Measurements from ENCODE around the gene DAB2. TPM values are rescaled to one million over a fixed set of nuclear protein-coding genes. Genes with fewer than 3 reads are reported as not detected.

Gene DAB2
- total RNA-seq: 55.3 and 72.3 TPM in 2 replicates
- 115 TPM for polyA plus RNA-seq (2012)

DNA sequence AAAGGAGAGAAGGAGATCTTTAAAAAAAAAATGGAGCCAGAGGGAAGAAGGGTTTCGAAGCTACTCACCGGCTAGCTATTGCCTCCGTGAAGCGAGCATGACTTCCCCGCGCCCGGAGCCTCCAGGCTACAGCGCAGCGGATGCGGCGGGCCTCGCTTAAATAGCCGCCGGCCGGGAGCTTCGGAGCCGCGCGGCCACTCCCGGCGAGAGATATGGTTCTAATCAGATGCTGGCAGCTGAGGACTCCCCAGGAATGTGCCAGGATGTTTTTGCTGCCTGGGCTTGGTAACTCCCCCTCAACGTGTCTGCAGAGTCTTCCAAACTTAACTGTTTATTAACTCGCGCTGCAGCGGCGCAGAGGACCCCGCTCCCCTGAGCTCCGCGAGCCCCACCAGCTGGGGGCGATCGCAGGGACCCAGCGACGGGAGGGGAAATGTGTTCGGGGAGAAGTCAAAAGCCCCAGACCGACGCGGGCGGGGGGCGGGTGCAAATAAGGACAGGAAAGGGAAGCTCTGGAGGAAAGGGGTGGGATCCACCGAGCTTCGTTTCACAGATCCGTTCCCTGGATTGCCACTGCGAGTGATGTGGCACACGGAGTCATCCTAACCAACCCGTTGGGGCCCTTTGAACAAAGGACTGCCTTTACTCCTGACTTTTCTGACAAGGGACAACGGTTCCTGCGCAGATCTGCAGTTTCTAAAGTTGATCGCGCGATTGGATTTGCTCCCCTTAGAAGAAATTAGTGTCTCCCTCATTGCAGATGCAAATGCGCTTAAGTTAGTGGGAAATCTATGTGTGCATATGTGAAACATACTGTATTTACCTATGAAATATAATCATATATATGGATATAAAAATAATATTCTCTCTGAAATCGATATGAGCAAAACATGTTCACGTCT is at the start of gene DAB2:
Gene DAB2, minus strand, starts transcription at position 245 of the 902 bp plus-strand sequence. CDS start 30,660 bp downstream, outside the sequence.
- peak; percentile 99 for DNase-seq (ENCODE audit: low read depth)

DNA sequence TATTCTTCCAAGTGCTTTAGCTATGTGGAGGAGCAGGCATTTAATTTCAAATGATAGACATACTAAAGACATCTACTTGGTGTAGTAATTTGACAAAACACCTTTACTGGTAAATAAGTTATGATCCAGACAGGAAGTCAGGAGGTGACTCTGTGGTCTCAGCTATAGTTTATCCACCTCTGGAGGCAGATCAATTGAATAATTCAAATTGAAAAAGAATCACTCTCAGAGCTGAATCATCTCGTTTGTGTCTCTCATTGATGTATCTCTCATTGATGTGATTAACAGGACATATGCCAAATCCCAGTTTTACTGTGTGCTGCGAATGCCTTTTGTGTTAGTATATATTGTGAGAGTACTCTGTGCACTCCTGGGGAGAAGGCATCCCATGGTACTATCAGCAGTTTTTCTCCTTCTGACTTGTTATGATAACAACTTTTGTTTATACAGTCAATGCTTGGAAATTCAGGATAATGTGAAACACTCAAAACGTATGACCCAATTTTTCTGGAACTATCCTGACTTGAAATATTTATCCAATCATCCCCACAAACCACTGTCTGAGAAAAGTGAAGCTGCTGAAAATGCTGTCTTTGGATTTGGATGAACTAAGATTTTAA is 48.5 kb upstream of the DAB2 start:
- no peak for DNase-seq (ENCODE audit: low read depth)

- DNase-seq (ENCODE audit: low read depth): no peak
Observed at GRCh38 chr5:39471836-39472508, 47.2 kb upstream of the DAB2 start.

DNA sequence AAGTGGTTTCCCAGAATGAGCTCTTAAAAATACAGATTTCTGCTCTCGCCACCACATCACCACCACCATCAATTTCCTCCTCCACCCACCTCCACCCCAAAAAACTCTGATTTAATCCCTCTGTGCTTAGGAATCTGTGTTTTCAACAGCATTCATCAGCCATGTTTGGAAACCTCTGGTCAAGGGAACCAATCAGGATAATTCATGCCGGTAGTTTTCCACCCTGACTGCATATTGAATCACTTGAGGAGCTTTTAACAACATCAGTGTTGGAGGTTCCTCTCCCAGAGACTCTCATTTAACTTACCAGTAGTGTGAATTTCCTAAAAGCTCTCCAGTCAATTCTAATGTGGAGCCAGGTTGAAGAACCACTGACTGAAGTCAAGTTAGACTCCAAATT is 46.0 kb upstream of the DAB2 start:
- no peak for DNase-seq (ENCODE audit: low read depth)

GRCh38 chr5:39469777-39470415 is 45.1 kb upstream of the DAB2 start:
- no peak for DNase-seq (ENCODE audit: low read depth)

GRCh38 chr5:39469176-39469575 is 44.4 kb upstream of the DAB2 start:
- no peak for DNase-seq (ENCODE audit: low read depth)

- no peak for DNase-seq (ENCODE audit: low read depth)
Observed at GRCh38 chr5:39466846-39467245, 42.1 kb upstream of the DAB2 start.

DNA sequence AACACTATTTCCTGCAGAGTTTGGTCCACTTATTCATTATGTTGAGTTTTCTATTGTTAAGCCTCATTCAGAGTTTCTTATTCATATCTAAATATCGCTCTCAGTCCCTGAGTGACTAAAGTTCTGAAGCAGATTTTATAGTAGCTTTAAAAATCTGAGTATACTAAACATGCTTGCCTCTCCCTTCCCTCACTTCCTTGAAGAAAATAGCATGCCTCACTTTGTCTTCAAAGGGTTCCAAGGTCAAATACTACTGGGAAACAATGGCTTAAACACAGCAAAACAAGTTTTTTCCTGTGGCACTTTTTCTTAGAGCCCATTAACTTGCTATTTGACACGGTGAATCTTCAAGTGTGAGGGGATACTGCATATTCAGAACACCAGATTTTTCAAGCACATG is 41.1 kb upstream of the DAB2 start:
- no peak for DNase-seq (ENCODE audit: low read depth)

DNA sequence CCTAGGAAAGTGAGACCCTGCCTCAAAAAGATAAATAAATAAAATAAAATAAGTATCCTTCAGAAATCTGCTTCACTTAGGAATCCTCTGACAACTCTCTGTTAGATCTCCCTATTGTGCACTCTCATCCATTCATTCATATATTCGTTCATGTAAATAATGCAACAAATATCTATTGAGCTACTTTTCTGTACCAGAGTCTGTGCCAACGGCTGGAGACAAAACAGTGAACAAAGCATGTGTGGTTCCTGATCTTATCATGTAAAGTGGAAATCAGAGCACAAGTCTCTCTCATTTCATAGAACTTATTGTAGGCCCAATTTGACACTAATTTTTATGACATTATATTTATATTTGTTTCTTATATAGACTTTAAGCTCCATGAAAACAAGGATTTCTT is 40.3 kb upstream of the DAB2 start:
- DNase-seq (ENCODE audit: low read depth): no peak

- DNase-seq (ENCODE audit: low read depth): peak; percentile 37
Observed at GRCh38 chr5:39464088-39464487, 39.3 kb upstream of the DAB2 start.

- DNase-seq (ENCODE audit: low read depth): no peak
Observed at GRCh38 chr5:39462211-39462610, 37.4 kb upstream of the DAB2 start.

GRCh38 chr5:39461007-39461682 is 36.4 kb upstream of the DAB2 start:
- DNase-seq (ENCODE audit: low read depth): no peak

DNA sequence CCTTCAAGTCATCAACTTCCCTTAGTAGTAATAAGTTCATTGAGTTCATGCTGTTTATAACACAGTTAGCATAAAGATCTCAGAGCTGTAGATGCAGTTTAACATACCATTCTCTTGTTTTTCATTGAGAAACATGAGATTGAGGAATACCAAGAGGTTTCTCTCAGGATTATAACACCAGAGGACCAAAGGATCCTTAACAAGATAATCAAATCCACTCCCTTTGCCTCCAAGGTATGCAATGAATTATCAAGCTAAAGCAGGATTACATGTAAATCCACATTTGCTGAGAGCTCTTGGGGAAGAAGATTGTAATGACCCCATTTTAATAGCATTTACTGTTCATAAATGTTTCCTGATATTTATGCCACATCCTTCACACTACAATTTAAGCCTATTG is 35.1 kb upstream of the DAB2 start:
- DNase-seq (ENCODE audit: low read depth): no peak

DNA sequence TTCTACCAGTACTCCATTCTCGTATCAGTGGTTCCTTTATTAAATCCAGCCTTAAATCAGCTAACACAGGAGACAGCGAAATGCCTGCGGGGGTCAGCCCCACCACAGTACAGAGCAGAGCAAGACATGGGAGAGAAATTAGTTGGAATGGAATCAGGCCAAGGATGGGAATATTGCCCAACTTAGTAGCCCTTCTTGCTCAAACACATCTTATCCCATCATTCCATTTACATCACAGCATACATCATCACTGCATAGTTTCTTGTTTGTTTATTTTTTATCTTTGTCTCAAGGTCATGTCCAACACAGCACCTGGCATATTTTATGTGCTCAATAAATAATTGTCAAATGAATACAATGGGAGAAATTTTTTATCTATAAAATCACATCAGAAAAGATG is 34.3 kb upstream of the DAB2 start:
- no peak for DNase-seq (ENCODE audit: low read depth)

DNA sequence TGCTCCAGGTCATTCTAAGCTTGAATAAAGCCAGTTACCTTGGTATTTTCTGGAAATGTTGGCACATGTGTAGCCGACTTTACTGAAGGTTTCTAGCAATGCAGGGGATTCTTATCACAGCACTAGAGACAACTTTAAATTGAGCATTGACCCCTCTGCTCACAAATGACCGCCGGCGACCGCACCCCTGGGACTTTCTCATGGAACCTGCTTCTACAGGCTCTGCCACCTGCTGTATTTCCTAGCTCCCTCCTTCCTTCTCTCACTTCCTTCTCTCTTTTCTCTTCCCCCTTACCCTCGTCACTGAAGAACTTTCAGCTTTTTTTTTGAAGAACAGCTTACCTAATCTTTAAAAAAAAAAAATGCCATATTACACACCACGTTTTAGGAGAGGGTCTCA is 30.9 kb upstream of the DAB2 start:
- DNase-seq (ENCODE audit: low read depth): no peak

- no peak for DNase-seq (ENCODE audit: low read depth)
Observed at GRCh38 chr5:39453606-39454005, 28.8 kb upstream of the DAB2 start.

DNA sequence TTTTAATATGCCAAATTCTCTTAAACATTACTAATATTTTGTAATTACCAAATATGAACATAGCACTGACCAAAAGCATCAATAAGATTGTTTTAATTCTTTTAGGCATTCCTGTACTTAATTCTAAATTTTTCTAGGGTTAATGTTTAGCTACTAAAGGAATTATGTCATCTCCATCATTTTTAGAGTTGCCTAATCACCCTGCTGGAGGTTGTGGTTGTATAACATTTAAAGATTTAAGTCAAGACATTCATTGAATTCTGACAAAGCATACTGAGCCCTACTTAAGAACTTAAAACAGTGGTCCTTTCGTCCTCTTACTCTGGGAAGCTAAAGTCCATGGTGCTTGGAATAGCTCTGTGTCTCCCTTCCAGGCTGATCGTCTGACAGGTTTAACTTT is 28.1 kb upstream of the DAB2 start:
- no peak for DNase-seq (ENCODE audit: low read depth)

- DNase-seq (ENCODE audit: low read depth): no peak
Observed at GRCh38 chr5:39451276-39451941, 26.6 kb upstream of the DAB2 start.

GRCh38 chr5:39450487-39450886 is 25.7 kb upstream of the DAB2 start:
- no peak for DNase-seq (ENCODE audit: low read depth)

DNA sequence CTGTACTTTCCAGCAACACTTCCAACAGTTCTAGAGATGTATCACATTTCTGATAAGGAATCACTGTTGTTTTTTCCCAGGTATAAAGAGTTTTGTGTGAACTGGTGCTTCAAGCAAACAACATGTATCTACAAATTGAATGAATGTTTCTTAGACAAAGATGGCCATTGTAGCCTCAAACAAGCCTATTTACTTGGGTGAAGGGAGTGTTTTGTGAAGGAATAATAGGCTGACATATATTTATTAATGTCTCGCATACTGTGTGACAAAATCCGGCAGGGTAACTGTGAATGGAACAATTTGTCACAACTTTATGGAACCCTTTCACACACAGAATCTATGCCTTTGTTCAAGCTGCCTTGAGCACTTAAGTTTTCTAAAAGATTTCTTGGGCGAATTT is 24.8 kb upstream of the DAB2 start:
- DNase-seq (ENCODE audit: low read depth): no peak

Data from myocyte (in vitro differentiated cells).